OCI-LY7 (cell line): ENCODE measurements around the gene MON1B. TPM values are rescaled to one million over a fixed set of nuclear protein-coding genes. Genes with fewer than 3 reads are reported as not detected.

Source experiments
- BruUV-seq: library from RNA; stranded (reverse); fragments of 400-500 nt; replicated peaks from 2 replicates; lab custom pipeline; 2021; lab: Mats Ljungman, UMichigan
- CTCF ChIA-PET: fragments of 300-600 bp; sonication (Branson Sonifier 250); formaldehyde crosslinking; loops from one replicate; lab custom pipeline; 2022; ENCODE audit warnings: antibody characterized with exemption; ENCODE audit not compliant: unreplicated experiment; lab: Charles Lee
- POLR2A ChIA-PET: fragments of 300-600 bp; sonication (Branson Sonifier 250); formaldehyde crosslinking; loops from one replicate; lab custom pipeline; 2022; ENCODE audit warnings: antibody characterized with exemption; lab: Charles Lee
- DNase-seq: peaks from one replicate; pipeline ENCODE4 v3.0.0-alpha.2; 2015; ENCODE audit warnings: low spot score
- H2AFZ ChIP-seq: fragments of 200-600 bp; sonication (generic), shearing (Covaris generic); 2 replicates; pipeline ENCODE4 v1.6.1; 2014; ENCODE audit warnings: mild to moderate bottlenecking, antibody characterized with exemption, low read length, moderate library complexity
- H3K27ac ChIP-seq: fragments of 200-600 bp; sonication (generic); 2 replicates; pipeline ENCODE4 v1.5.1; 2014; ENCODE audit warnings: mixed run types, low read depth, mild to moderate bottlenecking, moderate library complexity, low read length, inconsistent platforms; ENCODE audit not compliant: poor library complexity, severe bottlenecking
- H3K36me3 ChIP-seq: fragments of 200-600 bp; sonication (generic); 2 replicates; pipeline ENCODE4 v1.6.1; 2014; ENCODE audit warnings: mild to moderate bottlenecking, antibody characterized with exemption, low read length, moderate library complexity, mixed read lengths; ENCODE audit not compliant: insufficient read depth
- H3K4me1 ChIP-seq: fragments of 200-600 bp; sonication (generic); 2 replicates; pipeline ENCODE4 v1.5.1; 2014; ENCODE audit warnings: mild to moderate bottlenecking, low read length; ENCODE audit not compliant: insufficient read depth, poor library complexity, severe bottlenecking
- H3K4me2 ChIP-seq: fragments of 200-600 bp; sonication (generic); 2 replicates; pipeline ENCODE4 v1.6.1; 2014; ENCODE audit warnings: mild to moderate bottlenecking, low read length
- H3K4me3 ChIP-seq: fragments of 200-600 bp; sonication (generic); 2 replicates; pipeline ENCODE4 v1.5.1; 2014; ENCODE audit warnings: mild to moderate bottlenecking, low read depth, low read length; ENCODE audit not compliant: poor library complexity, severe bottlenecking
- H3K79me2 ChIP-seq: fragments of 200-600 bp; sonication (generic); 2 replicates; pipeline ENCODE4 v1.6.1; 2016; ENCODE audit warnings: low read depth, mild to moderate bottlenecking, low read length, moderate library complexity, mixed read lengths; ENCODE audit not compliant: insufficient read depth
- H3K9me2 ChIP-seq: fragments of 200-600 bp; sonication (generic); 2 replicates; pipeline ENCODE4 v1.6.1; 2016; ENCODE audit warnings: mild to moderate bottlenecking, low read length, mixed read lengths; ENCODE audit not compliant: insufficient read depth
- H3K9me3 ChIP-seq: fragments of 200-600 bp; sonication (generic); 2 replicates; pipeline ENCODE4 v1.6.1; 2014; ENCODE audit warnings: mild to moderate bottlenecking, mixed run types, low read length, mixed read lengths
- H4K20me1 ChIP-seq: fragments of 200-600 bp; sonication (generic); 2 replicates; pipeline ENCODE4 v1.6.1; 2014; ENCODE audit warnings: mild to moderate bottlenecking, antibody characterized with exemption, low read length, moderate library complexity, mixed read lengths; ENCODE audit not compliant: insufficient read depth
- EZH2phosphoT487 ChIP-seq: fragments of 200-600 bp; sonication (generic); IDR thresholded peaks from 2 replicates; pipeline ENCODE4 v1.6.1; 2018; ENCODE audit warnings: low read depth, borderline replicate concordance, mild to moderate bottlenecking, mixed run types, antibody characterized with exemption, low read length, moderate library complexity, mixed read lengths
- intact Hi-C: fragments of 100-400 bp; cut with micrococcal nuclease; formaldehyde crosslinking; loops from one replicate; pipeline ENCODE4 v1.10.0; 2022; ENCODE audit not compliant: unreplicated experiment
- total RNA-seq, 2 experiments: library from RNA; depleted of rRNA in 1 of 2; stranded (reverse); fragments of >200 nt in 1 of 2; shearing (Covaris generic) in 1 of 2; gene quantifications; 2 replicates each; pipeline ENCODE4 v1.2.3, GENCODE V29; 2014 to 2022
- TF ChIP-seq, protein P1 (sequence below): fragments of 200-600 bp; sonication (generic); conservative IDR thresholded peaks from 2 replicates; pipeline ENCODE4 v1.5.1; 2014; ENCODE audit warnings: mild to moderate bottlenecking, antibody characterized with exemption, low read length, moderate library complexity, mixed read lengths

The MON1B gene
- total RNA-seq, 2 experiments from 2014 or later: 20.4 to 72.7 TPM

DNA sequence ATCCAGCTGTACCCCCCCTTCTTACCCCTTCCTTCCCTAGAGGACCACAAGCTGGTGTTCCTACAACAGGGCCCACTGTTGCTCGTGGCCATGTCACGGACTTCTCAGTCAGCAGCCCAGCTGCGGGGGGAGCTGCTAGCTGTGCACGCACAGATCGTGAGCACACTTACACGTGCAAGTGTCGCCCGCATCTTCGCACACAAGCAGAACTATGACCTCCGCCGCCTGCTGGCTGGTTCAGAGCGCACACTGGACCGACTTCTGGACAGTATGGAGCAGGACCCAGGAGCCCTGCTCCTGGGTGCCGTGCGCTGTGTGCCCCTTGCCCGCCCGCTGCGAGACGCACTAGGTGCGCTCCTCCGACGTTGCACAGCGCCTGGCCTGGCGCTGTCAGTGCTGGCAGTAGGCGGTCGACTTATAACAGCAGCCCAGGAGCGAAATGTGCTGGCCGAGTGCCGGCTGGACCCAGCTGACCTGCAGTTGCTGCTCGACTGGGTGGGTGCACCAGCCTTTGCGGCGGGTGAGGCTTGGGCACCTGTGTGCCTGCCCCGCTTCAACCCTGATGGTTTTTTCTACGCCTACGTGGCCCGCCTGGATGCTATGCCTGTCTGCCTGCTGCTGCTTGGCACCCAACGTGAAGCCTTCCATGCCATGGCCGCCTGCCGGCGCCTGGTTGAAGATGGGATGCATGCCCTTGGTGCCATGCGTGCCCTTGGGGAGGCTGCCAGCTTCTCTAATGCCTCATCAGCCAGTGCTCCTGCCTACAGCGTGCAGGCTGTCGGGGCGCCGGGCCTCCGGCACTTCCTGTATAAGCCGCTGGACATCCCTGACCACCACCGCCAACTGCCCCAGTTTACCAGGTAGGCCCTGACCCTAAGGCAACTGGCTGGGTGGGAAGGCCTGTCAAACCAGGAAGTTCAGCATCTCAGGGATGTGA is 3.6 kb downstream of the MON1B start:
- TF ChIP-seq, protein P1, sequence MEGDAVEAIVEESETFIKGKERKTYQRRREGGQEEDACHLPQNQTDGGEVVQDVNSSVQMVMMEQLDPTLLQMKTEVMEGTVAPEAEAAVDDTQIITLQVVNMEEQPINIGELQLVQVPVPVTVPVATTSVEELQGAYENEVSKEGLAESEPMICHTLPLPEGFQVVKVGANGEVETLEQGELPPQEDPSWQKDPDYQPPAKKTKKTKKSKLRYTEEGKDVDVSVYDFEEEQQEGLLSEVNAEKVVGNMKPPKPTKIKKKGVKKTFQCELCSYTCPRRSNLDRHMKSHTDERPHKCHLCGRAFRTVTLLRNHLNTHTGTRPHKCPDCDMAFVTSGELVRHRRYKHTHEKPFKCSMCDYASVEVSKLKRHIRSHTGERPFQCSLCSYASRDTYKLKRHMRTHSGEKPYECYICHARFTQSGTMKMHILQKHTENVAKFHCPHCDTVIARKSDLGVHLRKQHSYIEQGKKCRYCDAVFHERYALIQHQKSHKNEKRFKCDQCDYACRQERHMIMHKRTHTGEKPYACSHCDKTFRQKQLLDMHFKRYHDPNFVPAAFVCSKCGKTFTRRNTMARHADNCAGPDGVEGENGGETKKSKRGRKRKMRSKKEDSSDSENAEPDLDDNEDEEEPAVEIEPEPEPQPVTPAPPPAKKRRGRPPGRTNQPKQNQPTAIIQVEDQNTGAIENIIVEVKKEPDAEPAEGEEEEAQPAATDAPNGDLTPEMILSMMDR: no peak
- TF ChIP-seq EZH2phosphoT487: no peak
- H3K27ac ChIP-seq: no peak overlapping the region
- H3K4me1 ChIP-seq: peaks cover 11% of the 10 kb centered on the region
- H4K20me1 ChIP-seq: 0 out of 2 replicates have a peak, but pooled peaks cover 15% of the 10 kb centered on the region
- H3K4me2 ChIP-seq: no peak overlapping the region
- no peaks in the 10 kb centered on the region for H3K9me3 ChIP-seq
- no TSS peak for BruUV-seq
- no peak overlapping the region for H3K4me3 ChIP-seq
- POLR2A ChIA-PET: interaction anchor here (0.6 to 1.1 kb wide), 3 partner anchors 11 to 15 kb away, joined by 3 read pairs; no protein-coding TSS in a partner anchor
- H3K36me3 ChIP-seq: peaks cover 67% of the 10 kb centered on the region
- H3K9me2 ChIP-seq: peaks cover 5% of the 10 kb centered on the region; the same call in 1 of the 2 replicates
- intact Hi-C loops: loop anchor here (5.0 to 10.0 kb wide), 2 partner anchors 530 to 1762 kb away; partner anchors contain the start of genes CFDP1 and NUDT7
- peaks cover 25% of the 10 kb centered on the region for H3K79me2 ChIP-seq
- CTCF ChIA-PET: no interaction called here
- no peak overlapping the region for H2AFZ ChIP-seq
- no peak for DNase-seq

DNA sequence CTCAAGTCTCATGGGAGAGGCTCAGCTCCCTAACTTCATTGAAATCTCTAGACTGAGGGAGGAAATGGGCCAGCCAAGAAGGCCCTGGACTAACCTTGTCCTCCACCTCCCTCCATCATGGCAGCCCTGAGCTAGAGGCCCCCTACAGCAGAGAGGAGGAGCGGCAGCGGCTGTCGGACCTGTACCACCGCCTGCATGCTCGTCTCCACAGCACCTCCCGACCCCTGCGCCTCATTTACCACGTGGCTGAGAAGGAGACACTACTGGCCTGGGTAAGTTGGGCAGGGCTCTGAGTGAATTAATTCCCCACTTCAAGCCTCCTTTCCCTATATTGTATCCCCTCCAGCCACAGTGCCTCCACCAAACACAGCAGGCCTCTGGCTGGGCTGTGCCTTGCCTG is 4.4 kb downstream of the MON1B start:
- Histone ChIP-seq H4K20me1 (0 out of 2 replicates have a peak, but pooled peaks cover 15% of the 10 kb centered on the region), H3K27ac (no peak overlapping the region), H3K9me2 (peaks cover 5% of the 10 kb centered on the region; the same call in 1 of the 2 replicates), H3K4me1 (peaks cover 11% of the 10 kb centered on the region), H3K36me3 (peaks cover 70% of the 10 kb centered on the region), H2AFZ (no peak overlapping the region), H3K79me2 (peaks cover 25% of the 10 kb centered on the region), H3K4me3 (no peak overlapping the region), H3K4me2 (no peak overlapping the region), H3K9me3 (no peaks in the 10 kb centered on the region)
- BruUV-seq: no TSS peak
- DNase-seq: no peak
- no peak for TF ChIP-seq EZH2phosphoT487
- TF ChIP-seq, protein P1: no peak
- intact Hi-C loops: loop anchor here (10.0 kb wide), 1 partner anchor 529 kb away; the partner anchor contains the start of gene NUDT7
- CTCF ChIA-PET: no interaction called here
- POLR2A ChIA-PET: interaction anchor here (0.6 to 1.1 kb wide), 3 partner anchors 10 to 903 kb away, joined by 3 read pairs; no protein-coding TSS in a partner anchor
